Activated gamma-delta T cell treated with anti-CD3 and anti-CD28 coated beads, Interleukin-2, amount 50 U/mL, for 16 hours (primary cell): ENCODE results near the gene BMP8A.
"Not testable (repeated sequence)": the region's sequence is repeated elsewhere in the genome, so short reads cannot be mapped to it uniquely, and the experiment has no call there.

ENCODE experiments used
- DNase-seq: peaks from one replicate; pipeline ENCODE4 v3.0.0-alpha.2; 2020; ENCODE audit warnings: low read depth

The BMP8A gene

DNA sequence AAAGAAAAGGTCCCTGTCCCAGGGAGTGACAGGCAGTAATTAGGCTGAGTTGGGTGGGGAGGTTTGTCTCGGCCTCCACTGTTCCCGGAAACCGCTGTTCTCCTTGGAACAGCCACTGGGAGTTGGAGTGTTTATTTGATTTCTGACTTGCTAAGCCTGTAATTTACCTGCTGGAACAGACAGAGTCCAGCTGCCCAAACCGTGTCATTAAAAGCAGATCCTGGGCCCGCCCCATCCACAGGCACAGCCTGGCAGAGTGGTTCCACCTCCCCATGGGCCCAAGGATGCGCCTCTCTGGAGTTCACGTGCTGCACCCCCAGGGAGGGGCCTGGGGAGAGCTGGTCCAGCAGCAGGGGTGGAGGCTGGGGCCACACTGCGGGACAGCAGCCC is 35.7 kb downstream of the BMP8A start:
- not testable (repeated sequence) for DNase-seq

GRCh38 chr1:39528082-39528481 is 36.6 kb downstream of the BMP8A start:
- DNase-seq, result no peak

GRCh38 chr1:39529901-39530535 is 38.6 kb downstream of the BMP8A start:
- DNase-seq, result no peak

GRCh38 chr1:39531526-39531925 is 40.1 kb downstream of the BMP8A start:
- no peak for DNase-seq

- no peak for DNase-seq
Measured at GRCh38 chr1:39533442-39533841, 42.0 kb downstream of the BMP8A start.

DNA sequence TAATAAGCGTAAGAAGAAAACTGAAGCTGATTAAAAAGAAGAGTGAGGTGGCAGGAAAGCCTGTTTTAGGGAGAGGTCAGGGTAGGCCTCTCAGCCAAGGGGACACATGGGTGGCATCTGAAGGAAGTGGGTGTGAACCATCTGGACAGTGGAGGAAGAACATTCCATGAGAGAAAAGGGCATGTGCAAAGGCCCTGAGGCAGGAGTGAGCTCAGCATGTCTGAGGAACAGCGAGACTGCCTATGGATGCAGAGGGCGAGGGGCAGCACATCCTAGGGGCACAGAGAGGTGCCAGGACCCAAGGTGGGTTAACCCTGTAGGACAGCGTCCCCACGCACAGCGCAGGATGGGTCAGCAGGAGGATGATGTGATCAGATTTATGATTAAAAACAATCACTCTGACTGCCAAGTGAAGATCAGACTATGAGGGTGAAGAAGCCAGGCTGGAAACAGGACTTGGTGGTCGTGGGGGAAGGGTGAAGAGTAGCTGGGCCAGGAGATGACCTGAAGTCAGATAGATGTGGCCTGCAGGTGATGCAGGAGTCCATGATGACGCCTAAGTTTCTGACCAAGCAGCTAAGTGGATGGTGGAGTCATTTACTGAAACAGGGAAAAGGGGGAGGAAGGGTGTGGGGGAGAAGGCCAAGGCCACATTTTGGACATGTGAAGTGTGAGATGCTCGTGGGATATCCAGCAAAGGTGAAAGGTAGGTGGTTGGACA is 47.3 kb downstream of the BMP8A start:
- no peak for DNase-seq

DNA sequence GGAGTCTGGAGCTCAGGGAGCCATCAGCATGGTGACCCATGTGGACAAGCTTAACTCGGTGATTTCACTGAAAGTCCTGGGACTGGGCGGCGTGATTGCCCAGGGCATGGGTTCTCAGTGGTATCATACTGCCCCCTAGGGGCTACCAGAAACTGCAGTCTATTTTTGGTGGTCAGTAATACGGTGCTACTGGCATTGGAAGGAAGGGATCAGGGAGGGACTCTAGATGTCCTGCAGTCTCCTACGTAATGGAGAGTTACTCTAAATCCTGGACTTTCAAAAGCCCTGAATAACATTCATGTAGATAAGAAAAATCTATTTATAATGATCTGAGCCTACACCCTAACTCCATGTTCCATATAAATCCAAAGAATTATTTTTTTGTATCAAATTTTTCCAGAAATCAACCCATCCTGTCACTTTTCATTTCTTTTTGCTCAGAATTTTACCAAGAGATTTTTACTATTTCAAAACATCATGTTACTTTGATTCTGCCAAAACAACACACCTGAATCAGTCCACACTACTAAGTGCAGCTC is 47.9 kb downstream of the BMP8A start:
- no peak for DNase-seq

- no peak for DNase-seq
Measured at GRCh38 chr1:39540504-39541031, 49.1 kb downstream of the BMP8A start.

DNA sequence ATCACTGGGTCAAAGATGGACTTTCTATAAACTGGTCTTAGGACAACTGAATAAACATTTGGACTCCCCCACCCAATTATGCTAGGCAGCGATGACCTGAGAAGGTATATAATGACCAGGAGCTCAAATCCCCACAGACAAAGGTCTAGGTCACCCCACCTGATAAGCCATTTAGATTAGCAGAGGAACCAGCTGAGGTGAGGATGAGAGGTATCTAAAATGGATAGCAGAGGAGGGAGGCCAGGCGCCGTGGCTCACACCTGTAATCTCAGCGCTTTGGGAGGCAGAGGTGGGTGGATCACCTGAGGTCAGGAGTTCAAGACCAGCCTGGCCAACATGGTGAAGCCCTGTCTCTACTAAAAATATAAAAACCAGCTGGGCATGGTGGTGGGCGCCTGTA is 51.5 kb downstream of the BMP8A start:
- no peak for DNase-seq

- DNase-seq, result no peak
Measured at GRCh38 chr1:39544327-39544726, 52.9 kb downstream of the BMP8A start.

DNA sequence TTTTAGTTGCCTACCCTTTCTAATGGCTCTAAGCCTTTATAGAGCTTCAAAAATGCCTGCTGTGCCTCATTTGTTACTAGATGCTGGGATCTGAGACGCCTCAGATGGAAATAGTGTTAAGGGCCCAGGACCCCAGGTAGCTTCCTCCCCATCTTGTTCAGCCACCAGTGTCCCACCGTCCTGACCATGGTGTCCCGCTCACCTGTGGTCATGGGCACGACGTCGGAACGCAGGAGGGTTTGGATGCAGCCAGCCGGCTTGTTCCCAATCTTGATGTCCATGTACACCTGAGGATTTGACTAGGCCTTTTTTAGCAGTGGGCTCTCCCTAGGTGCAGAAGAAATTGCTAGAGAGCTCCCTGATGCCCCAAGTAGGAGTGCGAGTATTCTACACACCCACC is 54.1 kb downstream of the BMP8A start:
- no peak for DNase-seq

DNA sequence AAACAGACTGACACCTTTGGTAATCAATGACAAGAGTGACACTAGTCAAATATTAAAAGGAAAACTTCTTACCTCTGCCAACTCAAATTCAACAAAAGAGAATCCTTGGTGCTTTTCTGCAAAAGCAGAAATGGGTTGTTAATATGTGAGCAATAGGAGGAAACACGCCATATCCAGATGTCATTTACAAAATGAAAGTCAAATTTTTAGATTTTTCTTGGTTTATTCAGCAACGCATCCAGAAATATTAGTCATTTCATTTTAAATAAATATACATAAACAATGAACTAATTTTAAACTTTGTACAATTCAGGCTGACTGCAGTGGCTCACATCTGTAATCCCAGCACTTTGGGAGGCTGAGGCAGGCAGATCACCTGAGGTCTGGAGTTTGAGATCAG is 62.8 kb downstream of the BMP8A start:
- DNase-seq, result no peak

DNA sequence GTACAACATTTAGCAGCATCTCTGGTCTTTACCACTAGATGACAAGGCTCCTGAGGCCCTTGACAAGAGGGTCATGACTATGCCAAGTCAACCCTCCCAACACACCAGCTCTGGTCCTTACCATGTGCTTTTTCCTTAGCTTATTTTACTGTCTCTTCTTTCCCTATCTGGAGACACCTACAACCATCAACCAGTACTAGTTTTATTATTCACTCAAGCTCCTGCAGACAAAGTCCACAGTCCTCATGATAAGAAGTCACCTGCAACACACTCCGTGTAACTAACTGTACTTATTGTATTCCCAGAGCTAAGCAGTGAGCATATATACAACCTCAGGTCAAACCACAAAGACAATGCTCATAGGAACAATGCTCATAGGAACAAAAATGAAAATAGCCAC is 69.8 kb downstream of the BMP8A start:
- DNase-seq, result no peak

GRCh38 chr1:39562886-39563285 is 71.5 kb downstream of the BMP8A start:
- no peak for DNase-seq

DNA sequence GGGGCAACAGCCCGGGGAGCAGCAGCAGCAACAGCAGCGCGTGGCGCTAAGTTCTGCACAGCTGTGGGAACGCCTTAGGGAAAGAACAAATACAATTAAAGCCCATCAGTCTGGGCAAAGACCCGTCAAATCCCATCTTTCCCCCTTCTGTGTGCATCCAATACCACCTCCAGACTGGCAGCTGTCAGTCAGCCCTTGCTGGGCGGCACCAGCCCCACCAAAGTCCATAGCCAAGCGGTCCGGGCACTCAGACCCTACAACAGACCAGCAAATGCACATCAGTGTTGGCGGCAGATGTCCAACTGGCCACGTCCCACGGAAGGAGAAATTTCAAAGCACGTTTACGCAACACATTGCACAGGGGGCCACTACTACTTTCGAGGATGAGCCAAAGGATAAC is 72.2 kb downstream of the BMP8A start:
- no peak for DNase-seq

GRCh38 chr1:39564340-39564739 is 72.9 kb downstream of the BMP8A start:
- DNase-seq, result no peak

GRCh38 chr1:39564941-39565340 is 73.5 kb downstream of the BMP8A start:
- no peak for DNase-seq

- DNase-seq, result no peak
Measured at GRCh38 chr1:39566441-39567137, 75.2 kb downstream of the BMP8A start.

DNA sequence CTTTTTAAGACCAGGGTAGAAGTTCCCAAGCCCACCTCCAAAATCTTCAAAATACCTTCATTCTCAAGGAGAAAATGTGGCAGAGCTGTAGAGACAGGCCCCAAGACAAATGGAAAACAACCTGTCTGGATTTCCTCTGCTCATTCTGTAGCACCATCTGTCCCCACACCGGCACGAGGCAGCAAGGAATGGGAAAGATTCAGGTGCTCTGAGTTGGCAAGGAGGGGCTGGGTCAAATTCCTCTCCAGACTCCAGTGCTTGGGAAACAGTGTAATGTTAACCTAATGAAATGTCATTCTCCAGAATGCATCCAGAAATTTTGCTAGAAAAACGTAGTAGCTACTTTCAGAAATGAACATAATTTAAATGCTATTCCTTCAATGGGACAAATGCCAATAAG is 75.9 kb downstream of the BMP8A start:
- no peak for DNase-seq

DNA sequence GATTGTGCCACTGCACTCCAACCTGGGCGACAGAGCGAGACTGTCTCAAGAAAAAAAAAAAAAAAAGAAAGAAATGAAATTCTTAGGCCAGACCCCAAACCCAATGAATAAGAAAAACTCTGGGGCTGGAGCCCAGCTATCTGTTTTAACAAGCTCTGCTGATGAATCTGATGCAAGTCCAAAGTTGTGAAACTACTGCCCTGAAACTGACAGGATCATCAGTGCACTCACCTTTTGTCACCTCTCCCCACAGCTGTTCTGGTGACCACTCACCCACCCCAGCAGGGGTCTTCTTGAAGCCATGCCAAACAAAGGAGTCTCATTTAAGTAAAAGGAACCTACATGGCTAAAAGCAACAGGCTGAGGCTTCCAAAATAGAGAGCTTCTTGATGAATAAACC is 76.8 kb downstream of the BMP8A start:
- no peak for DNase-seq

DNA sequence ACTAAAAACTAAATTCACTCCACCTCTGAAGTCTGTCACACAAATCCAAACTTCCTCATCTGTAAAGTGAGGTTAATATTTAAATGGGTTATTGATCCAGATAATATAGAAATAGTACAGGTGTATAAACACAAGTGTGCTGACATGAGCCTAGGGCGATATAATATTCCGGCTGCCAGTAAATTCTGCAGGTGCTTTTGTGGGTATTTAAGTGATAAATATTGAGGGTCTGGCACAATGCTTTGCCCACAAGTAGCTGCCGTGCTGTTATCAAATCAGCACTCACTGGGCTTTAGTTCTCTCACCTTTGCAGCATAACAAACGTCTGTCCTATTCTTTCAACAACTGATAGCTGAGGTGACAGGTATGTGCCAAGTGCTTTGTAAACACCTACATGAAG is 77.6 kb downstream of the BMP8A start:
- no peak for DNase-seq

DNA sequence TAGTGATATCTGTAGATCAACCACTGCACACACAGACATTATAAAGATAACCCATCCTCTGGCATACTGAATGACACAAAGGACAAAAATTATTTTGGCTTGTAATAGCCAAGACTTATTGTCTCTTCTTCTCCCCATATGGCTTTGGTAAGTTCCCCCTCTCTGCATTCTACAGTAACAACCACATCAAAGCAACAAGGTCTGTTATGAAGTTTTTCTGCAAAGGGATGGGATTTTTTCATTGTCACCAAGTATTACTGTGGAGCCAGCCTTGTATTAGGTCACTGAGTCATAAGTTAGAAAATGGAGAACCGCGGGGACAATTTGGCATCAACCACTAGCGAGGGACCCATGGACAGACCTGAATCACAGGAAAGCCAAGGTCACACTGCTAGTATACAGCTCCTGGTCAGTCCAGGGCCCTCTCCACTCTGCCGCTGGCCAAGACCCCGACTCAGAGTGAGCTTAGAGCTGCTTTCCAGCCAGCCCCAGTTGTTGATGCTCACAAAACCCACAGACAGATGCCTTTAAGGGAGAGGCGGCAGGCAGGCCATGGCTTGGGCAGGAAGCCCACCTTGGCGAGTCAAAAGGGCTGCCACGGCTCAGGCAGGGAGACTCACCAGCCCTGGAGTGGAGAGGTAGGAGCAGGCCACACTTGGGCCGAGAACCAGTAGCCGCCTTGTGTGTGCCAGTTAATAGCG is 79.2 kb downstream of the BMP8A start:
- no peak for DNase-seq

DNA sequence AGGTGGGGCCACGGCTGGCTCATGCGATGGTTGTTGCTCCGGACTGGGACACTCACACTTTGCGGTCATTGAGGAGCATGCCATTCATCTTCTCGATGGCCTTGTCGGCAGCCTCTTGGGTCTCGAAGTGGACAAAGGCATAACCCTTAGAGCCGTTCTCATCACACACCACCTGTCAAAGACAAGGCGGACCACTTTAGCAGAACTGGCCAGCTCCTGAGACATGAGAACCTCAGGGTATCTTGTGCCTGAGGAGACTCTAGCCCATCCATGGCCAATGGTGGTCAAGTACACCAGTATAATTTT is 79.7 kb downstream of the BMP8A start:
- no peak for DNase-seq
